H9 (cell line): Measurements from ENCODE around the gene S100A3. TPM values are rescaled to one million over a fixed set of nuclear protein-coding genes. Genes with fewer than 3 reads are reported as not detected.

ENCODE experiments used
- DNase-seq: peaks from one replicate; pipeline ENCODE4 v3.0.0-alpha.2; 2017
- H2AFZ ChIP-seq: one replicate; pipeline ENCODE4 v1.6.1; 2013; ENCODE audit warnings: mild to moderate bottlenecking, low read length, control low read depth, moderate library complexity
- H2AK5ac ChIP-seq: 2 replicates; pipeline ENCODE4 v1.6.1; 2013; ENCODE audit warnings: low read length, control low read depth, mixed read lengths; ENCODE audit not compliant: insufficient read length
- H2BK120ac ChIP-seq: one replicate; pipeline ENCODE4 v1.6.1; 2013; ENCODE audit warnings: low read depth, mild to moderate bottlenecking, low read length, control low read depth, inconsistent platforms; ENCODE audit not compliant: poor library complexity, severe bottlenecking
- H2BK12ac ChIP-seq: 2 replicates; pipeline ENCODE4 v1.6.1; 2013; ENCODE audit warnings: low read length, control low read depth, mixed read lengths, low read depth; ENCODE audit not compliant: insufficient read length
- H2BK15ac ChIP-seq: 2 replicates; pipeline ENCODE4 v1.6.1; 2013; ENCODE audit warnings: low read depth, low read length, control low read depth
- H2BK20ac ChIP-seq: one replicate; pipeline ENCODE4 v1.6.1; 2013; ENCODE audit warnings: low read depth, mild to moderate bottlenecking, low read length, control low read depth, inconsistent platforms; ENCODE audit not compliant: poor library complexity, severe bottlenecking
- H2BK5ac ChIP-seq: 2 replicates; pipeline ENCODE4 v1.6.1; 2013; ENCODE audit warnings: low read length, control low read depth, mixed read lengths; ENCODE audit not compliant: insufficient read length
- H3K14ac ChIP-seq: 2 replicates; pipeline ENCODE4 v1.6.1; 2013; ENCODE audit warnings: low read length, control low read depth; ENCODE audit not compliant: insufficient read depth
- H3K18ac ChIP-seq: 2 replicates; pipeline ENCODE4 v1.6.1; 2013; ENCODE audit warnings: low read depth, mild to moderate bottlenecking, mixed read lengths, low read length, control low read depth; ENCODE audit not compliant: insufficient read length
- H3K23ac ChIP-seq: 2 replicates; pipeline ENCODE4 v1.6.1; 2013; ENCODE audit warnings: low read length, control low read depth, mixed read lengths, low read depth; ENCODE audit not compliant: insufficient read length
- H3K23me2 ChIP-seq: 2 replicates; pipeline ENCODE4 v1.6.1; 2013; ENCODE audit warnings: low read depth, mild to moderate bottlenecking, mixed read lengths, low read length, control low read depth; ENCODE audit not compliant: insufficient read length, poor library complexity, severe bottlenecking
- H3K27ac ChIP-seq: 2 replicates; pipeline ENCODE4 v1.5.1; 2013; ENCODE audit warnings: low read length, control low read depth, mixed read lengths, low read depth; ENCODE audit not compliant: insufficient read length
- H3K27me3 ChIP-seq: 2 replicates; pipeline ENCODE4 v1.6.1; 2013; ENCODE audit warnings: low read length, control low read depth, inconsistent platforms; ENCODE audit not compliant: insufficient read depth
- H3K4ac ChIP-seq: 2 replicates; pipeline ENCODE4 v1.6.1; 2013; ENCODE audit warnings: low read depth, mild to moderate bottlenecking, control low read depth, inconsistent platforms, low read length, moderate library complexity
- H3K4me1 ChIP-seq: 2 replicates; pipeline ENCODE4 v1.6.1; 2013; ENCODE audit warnings: low read length, control low read depth, inconsistent platforms; ENCODE audit not compliant: insufficient read depth
- H3K4me2 ChIP-seq: 2 replicates; pipeline ENCODE4 v1.6.1; 2013; ENCODE audit warnings: low read length, control low read depth, mixed read lengths; ENCODE audit not compliant: insufficient read length, insufficient read depth
- H3K56ac ChIP-seq: 2 replicates; pipeline ENCODE4 v1.6.1; 2013; ENCODE audit warnings: low read depth, mild to moderate bottlenecking, mixed read lengths, low read length, control low read depth; ENCODE audit not compliant: insufficient read length
- H3K79me1 ChIP-seq: 2 replicates; pipeline ENCODE4 v1.6.1; 2013; ENCODE audit warnings: low read depth, mild to moderate bottlenecking, moderate library complexity, low read length, control low read depth, inconsistent platforms; ENCODE audit not compliant: insufficient read depth, poor library complexity, severe bottlenecking
- H3K79me2 ChIP-seq: 2 replicates; pipeline ENCODE4 v1.6.1; 2013; ENCODE audit warnings: low read length, control low read depth, inconsistent platforms; ENCODE audit not compliant: insufficient read depth
- H3K9ac ChIP-seq: 2 replicates; pipeline ENCODE4 v1.6.1; 2013; ENCODE audit warnings: low read length, control low read depth, mixed read lengths; ENCODE audit not compliant: insufficient read length; ENCODE audit errors: extremely low read depth
- H3K9me3 ChIP-seq: one replicate; pipeline ENCODE4 v1.6.1; 2013; ENCODE audit warnings: low read depth, low read length, inconsistent platforms; ENCODE audit not compliant: control insufficient read depth
- H3T11ph ChIP-seq: one replicate; pipeline ENCODE4 v1.6.1; 2013; ENCODE audit warnings: mild to moderate bottlenecking, low read length, control low read depth, inconsistent platforms
- H4K20me1 ChIP-seq: one replicate; pipeline ENCODE4 v1.6.1; 2013; ENCODE audit not compliant: control insufficient read depth, insufficient read length, insufficient read depth
- H4K5ac ChIP-seq: 2 replicates; pipeline ENCODE4 v1.6.1; 2013; ENCODE audit warnings: low read depth, mild to moderate bottlenecking, mixed read lengths, low read length, control low read depth; ENCODE audit not compliant: insufficient read length
- H4K8ac ChIP-seq: replicated peaks from 2 replicates; pipeline ENCODE4 v1.6.1; 2013; ENCODE audit warnings: low read length, control low read depth, mixed read lengths, low read depth; ENCODE audit not compliant: insufficient read length
- H4K91ac ChIP-seq: 2 replicates; pipeline ENCODE4 v1.6.1; 2013; ENCODE audit warnings: low read depth, mild to moderate bottlenecking, moderate library complexity, mixed read lengths, low read length, control low read depth; ENCODE audit not compliant: insufficient read length
- H3K27ac Mint-ChIP-seq, 3 experiments: 2 replicates in 2 of 3; 3 replicates in 1 of 3; pipeline ENCODE4 v1.8.0; 2020 to 2021; ENCODE audit warnings: mixed read lengths in 3 of 3, mild to moderate bottlenecking in 1 of 3, moderate library complexity in 1 of 3
- H3K27me3 Mint-ChIP-seq: 2 replicates; pipeline ENCODE4 v1.8.0; 2021; ENCODE audit warnings: low read depth, mild to moderate bottlenecking, moderate library complexity, mixed read lengths
- H3K36me3 Mint-ChIP-seq, 3 experiments: 2 replicates in 2 of 3; 3 replicates in 1 of 3; pipeline ENCODE4 v1.8.0; 2020 to 2021; ENCODE audit warnings: low read depth in 3 of 3, mixed read lengths in 3 of 3; ENCODE audit not compliant: insufficient read depth in 1 of 3
- H3K4me1 Mint-ChIP-seq, 2 experiments: 2 replicates each; pipeline ENCODE4 v1.8.0; 2020; ENCODE audit warnings: mixed read lengths in 2 of 2
- H3K4me3 Mint-ChIP-seq, 2 experiments: 2 replicates in 1 of 2; 3 replicates in 1 of 2; pipeline ENCODE4 v1.8.0; 2020 to 2021; ENCODE audit warnings: mild to moderate bottlenecking in 2 of 2, mixed read lengths in 2 of 2, moderate library complexity in 1 of 2
- H3K9me3 Mint-ChIP-seq, 2 experiments: 2 replicates in 1 of 2; 3 replicates in 1 of 2; pipeline ENCODE4 v1.8.0; 2020; ENCODE audit warnings: mild to moderate bottlenecking in 2 of 2, mixed read lengths in 2 of 2, moderate library complexity in 1 of 2
- WGBS: extraction: QIAGEN DNeasy Blood & Tissue Kit; methylation state at CpG from one replicate; pipeline ENCODE4 v1.1.7; 2013; ENCODE audit warnings: missing lambda C conversion rate, low lambda C conversion rate, mixed read lengths; ENCODE audit not compliant: insufficient read length; ENCODE audit errors: extremely low coverage; 5-methylcytosine and 5-hydroxymethylcytosine counted together
- total RNA-seq: library from RNA; stranded (reverse); gene quantifications from 2 replicates; pipeline ENCODE4 v1.2.1, GENCODE V29; 2021
- TF ChIP-seq, protein P1 (sequence below): fragments of 200-600 bp; sonication (generic); conservative IDR thresholded peaks from 3 replicates; pipeline ENCODE4 v1.8.0; 2021; ENCODE audit warnings: antibody characterized with exemption, mild to moderate bottlenecking

Gene S100A3
- total RNA-seq, 1 experiment from 2014 or later = not detected

DNA sequence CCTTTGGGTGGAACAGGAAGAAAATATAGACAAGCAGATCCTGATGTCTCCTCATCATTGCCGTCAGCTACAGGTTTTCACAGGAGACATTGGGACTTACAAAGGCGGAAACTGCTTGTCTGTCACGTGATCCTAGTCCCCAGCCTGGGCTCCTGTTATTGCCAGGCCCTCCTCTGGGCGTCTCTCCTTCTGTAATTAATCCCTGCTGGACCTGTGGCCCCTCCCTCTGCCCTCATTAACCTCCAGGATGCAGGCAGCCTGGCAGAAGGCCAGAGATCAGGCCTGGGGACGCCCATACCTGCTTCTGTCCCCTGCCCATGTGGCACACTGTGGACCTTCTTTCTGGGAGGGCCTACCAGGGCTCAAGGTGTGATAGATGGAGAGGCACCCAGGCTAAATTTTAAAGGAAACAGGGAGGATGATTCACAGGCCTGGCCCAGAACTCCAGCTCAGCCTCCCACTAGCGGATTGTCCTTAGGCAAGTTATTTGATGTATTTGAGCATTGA is 10.7 kb downstream of the S100A3 start:
- no peaks in the 10 kb centered on the region for H3K23me2 ChIP-seq
- no peak overlapping the region for H3K9ac ChIP-seq
- H4K5ac ChIP-seq = no peak overlapping the region
- no peaks in the 10 kb centered on the region for H3K9me3 ChIP-seq
- H2BK20ac ChIP-seq = no peak overlapping the region
- no peak overlapping the region for H2AFZ ChIP-seq
- H3K27ac Mint-ChIP-seq = peak overlapping the region in 2 of 3 experiments; percentile 46 to 81; a peak in 3 of 7 replicates
- DNase-seq = peak; percentile 93
- H3K4me2 ChIP-seq = no peak overlapping the region
- H3K23ac ChIP-seq = no peak overlapping the region
- H2BK12ac ChIP-seq = no peak overlapping the region
- no peaks in the 10 kb centered on the region for H3K9me3 Mint-ChIP-seq
- H3K79me2 ChIP-seq = no peaks in the 10 kb centered on the region
- peaks cover 21 to 36% of the 10 kb centered on the region in 2 experiments for H3K4me1 Mint-ChIP-seq
- H4K8ac ChIP-seq = no peak overlapping the region
- peaks cover 2% of the 10 kb centered on the region for H3K27me3 Mint-ChIP-seq
- no peaks in the 10 kb centered on the region for H3K79me1 ChIP-seq
- no peaks in the 10 kb centered on the region; the same call in 1 of the 2 replicates for H3K27me3 ChIP-seq
- peak overlapping the region; percentile 23 for H3K18ac ChIP-seq
- no peak overlapping the region for H4K91ac ChIP-seq
- H4K20me1 ChIP-seq = no peaks in the 10 kb centered on the region
- no peak overlapping the region for H3K4ac ChIP-seq
- no peak overlapping the region for H3K14ac ChIP-seq
- H2BK120ac ChIP-seq = no peak overlapping the region
- no peak overlapping the region; a peak in 2 of 5 replicates for H3K4me3 Mint-ChIP-seq
- no CpG with 5 or more reads among the region's 6 CpGs for WGBS
- H3K56ac ChIP-seq = no peak overlapping the region
- peaks cover 5% of the 10 kb centered on the region; the same call in 1 of the 2 replicates for H3K4me1 ChIP-seq
- no peak overlapping the region for H2BK5ac ChIP-seq
- no peak overlapping the region for H3K27ac ChIP-seq
- H2AK5ac ChIP-seq = no peak overlapping the region
- no peaks in the 10 kb centered on the region for H3K36me3 Mint-ChIP-seq
- no peak overlapping the region for H2BK15ac ChIP-seq
- H3T11ph ChIP-seq = no peak overlapping the region
- TF ChIP-seq, protein P1, sequence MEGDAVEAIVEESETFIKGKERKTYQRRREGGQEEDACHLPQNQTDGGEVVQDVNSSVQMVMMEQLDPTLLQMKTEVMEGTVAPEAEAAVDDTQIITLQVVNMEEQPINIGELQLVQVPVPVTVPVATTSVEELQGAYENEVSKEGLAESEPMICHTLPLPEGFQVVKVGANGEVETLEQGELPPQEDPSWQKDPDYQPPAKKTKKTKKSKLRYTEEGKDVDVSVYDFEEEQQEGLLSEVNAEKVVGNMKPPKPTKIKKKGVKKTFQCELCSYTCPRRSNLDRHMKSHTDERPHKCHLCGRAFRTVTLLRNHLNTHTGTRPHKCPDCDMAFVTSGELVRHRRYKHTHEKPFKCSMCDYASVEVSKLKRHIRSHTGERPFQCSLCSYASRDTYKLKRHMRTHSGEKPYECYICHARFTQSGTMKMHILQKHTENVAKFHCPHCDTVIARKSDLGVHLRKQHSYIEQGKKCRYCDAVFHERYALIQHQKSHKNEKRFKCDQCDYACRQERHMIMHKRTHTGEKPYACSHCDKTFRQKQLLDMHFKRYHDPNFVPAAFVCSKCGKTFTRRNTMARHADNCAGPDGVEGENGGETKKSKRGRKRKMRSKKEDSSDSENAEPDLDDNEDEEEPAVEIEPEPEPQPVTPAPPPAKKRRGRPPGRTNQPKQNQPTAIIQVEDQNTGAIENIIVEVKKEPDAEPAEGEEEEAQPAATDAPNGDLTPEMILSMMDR = peak; percentile 28; the same call in 2 of the 3 replicates
